HepG2 (cell line): Measurements from ENCODE around the gene REPIN1. TPM values are rescaled to one million over a fixed set of nuclear protein-coding genes. Genes with fewer than 3 reads are reported as not detected.

Experiments used
- ARID5B ChIP-seq: IDR thresholded peaks from 2 replicates; pipeline ENCODE4 v1.4.0; 2020; ENCODE audit warnings: mild to moderate bottlenecking, missing genetic modification reagents
- BRD4 ChIP-seq: sonication (generic); formaldehyde crosslinking; IDR thresholded peaks from 2 replicates; pipeline ENCODE4 v1.4.0; 2020; ENCODE audit warnings: missing genetic modification reagents
- CBX2 ChIP-seq, 2 experiments: fragments of 200-600 bp in 1 of 2; sonication (generic); formaldehyde crosslinking in 1 of 2; IDR thresholded peaks; 2 replicates each; pipeline versions ENCODE4 v1.7.0 to v1.8.1; 2018 to 2022; ENCODE audit warnings: low read depth in 2 of 2, low read length in 1 of 2, mild to moderate bottlenecking in 1 of 2, missing genetic modification reagents in 1 of 2
- E2F1 ChIP-seq: sonication (generic); formaldehyde crosslinking; IDR thresholded peaks from 2 replicates; pipeline ENCODE4 v1.5.0; 2020; ENCODE audit warnings: missing genetic modification reagents
- ETV6 ChIP-seq: sonication (generic); formaldehyde crosslinking; conservative IDR thresholded peaks from 2 replicates; pipeline ENCODE4 v1.4.0; 2020; ENCODE audit warnings: missing genetic modification reagents
- FIP1L1 ChIP-seq: fragments of 200-400 bp; formaldehyde crosslinking; IDR thresholded peaks from 2 replicates; pipeline ENCODE4 v1.6.1; 2018; ENCODE audit warnings: low read depth, mild to moderate bottlenecking, low read length, moderate library complexity, borderline replicate concordance; ENCODE audit not compliant: insufficient read depth
- FOXC1 ChIP-seq: sonication (generic); formaldehyde crosslinking; IDR thresholded peaks from 2 replicates; pipeline ENCODE4 v1.8.0; 2022; ENCODE audit warnings: mild to moderate bottlenecking, missing genetic modification reagents, borderline replicate concordance
- FOXK2 ChIP-seq: fragments of 450-650 bp; IDR thresholded peaks from 2 replicates; pipeline ENCODE4 v1.6.1; 2016
- IKZF1 ChIP-seq: fragments of 450-650 bp; IDR thresholded peaks from 2 replicates; pipeline ENCODE4 v1.7.1; 2016
- KDM6A ChIP-seq: IDR thresholded peaks from 2 replicates; pipeline ENCODE4 v1.6.1; 2016; ENCODE audit warnings: low read depth
- MTA3 ChIP-seq: sonication (generic); formaldehyde crosslinking; IDR thresholded peaks from 2 replicates; pipeline ENCODE4 v1.4.0; 2020; ENCODE audit warnings: missing genetic modification reagents
- PCBP1 ChIP-seq: fragments of 200-400 bp; formaldehyde crosslinking; IDR thresholded peaks from 2 replicates; pipeline ENCODE4 v1.6.1; 2017; ENCODE audit warnings: mild to moderate bottlenecking, low read depth, low read length, borderline replicate concordance
- PITX1 ChIP-seq: sonication (generic); formaldehyde crosslinking; IDR thresholded peaks from 2 replicates; pipeline ENCODE4 v1.5.1; 2020; ENCODE audit warnings: mild to moderate bottlenecking, missing genetic modification reagents
- PRMT3 ChIP-seq: sonication (generic); formaldehyde crosslinking; IDR thresholded peaks from 2 replicates; pipeline ENCODE4 v1.8.1; 2022; ENCODE audit warnings: low read depth, mild to moderate bottlenecking, moderate library complexity, missing genetic modification reagents, borderline replicate concordance
- SAFB2 ChIP-seq: sonication (generic); formaldehyde crosslinking; IDR thresholded peaks from 2 replicates; pipeline ENCODE4 v1.5.1; 2020; ENCODE audit warnings: missing genetic modification reagents, low read depth, mild to moderate bottlenecking, borderline replicate concordance
- YY1 ChIP-seq: IDR thresholded peaks from 2 replicates; pipeline ENCODE4 v1.6.1; 2011; ENCODE audit warnings: low read length, low read depth, moderate library complexity, mild to moderate bottlenecking; ENCODE audit not compliant: insufficient read depth, insufficient replicate concordance
- ZBTB21 ChIP-seq: sonication (generic); formaldehyde crosslinking; IDR thresholded peaks from 2 replicates; pipeline ENCODE4 v1.4.0; 2020; ENCODE audit warnings: missing genetic modification reagents
- ZKSCAN5 ChIP-seq: sonication (generic); formaldehyde crosslinking; IDR thresholded peaks from 2 replicates; pipeline ENCODE4 v1.5.1; 2020; ENCODE audit warnings: mild to moderate bottlenecking, missing genetic modification reagents
- ZNF44 ChIP-seq: sonication (generic); formaldehyde crosslinking; IDR thresholded peaks from 2 replicates; pipeline ENCODE4 v1.5.1; 2020; ENCODE audit warnings: mild to moderate bottlenecking, missing genetic modification reagents
- ZNF564 ChIP-seq: sonication (generic); formaldehyde crosslinking; IDR thresholded peaks from 2 replicates; pipeline ENCODE4 v1.8.1; 2023; ENCODE audit warnings: mild to moderate bottlenecking, missing genetic modification reagents
- ZNF570 ChIP-seq: sonication (generic); formaldehyde crosslinking; IDR thresholded peaks from 2 replicates; pipeline ENCODE4 v1.4.0; 2020; ENCODE audit warnings: mild to moderate bottlenecking, missing genetic modification reagents, borderline replicate concordance
- ZNF720 ChIP-seq: sonication (generic); formaldehyde crosslinking; IDR thresholded peaks from 2 replicates; pipeline ENCODE4 v1.4.0; 2020; ENCODE audit warnings: missing genetic modification reagents
- polyA plus RNA-seq, 8 experiments: library from polyadenylated mRNA; depleted of rRNA in 3 of 8; stranded (reverse) in 7 of 8; unstranded in 1 of 8; fragments of >200 nt; fragmentation: Illumina TruSeq in 4 of 8; extraction: Trizol in 4 of 8; gene quantifications; 2 replicates each; pipeline versions ENCODE4 v1.2.1 to v1.2.3, GENCODE V29; 2011 to 2016; ENCODE audit warnings: low read depth in 4 of 8, missing spikeins in 1 of 8, mixed read lengths in 1 of 8; ENCODE audit not compliant: insufficient read depth in 1 of 8
- total RNA-seq, 5 experiments: library from RNA; depleted of rRNA; stranded (reverse); fragments of >200 nt; fragmentation: Illumina TruSeq; extraction: Trizol; gene quantifications; 2 replicates each; pipeline ENCODE4 v1.2.3, GENCODE V29; 2016; ENCODE audit warnings: low read depth in 1 of 5
- TF ChIP-seq, protein P1 (sequence below): fragments of 450-650 bp; IDR thresholded peaks from 2 replicates; pipeline ENCODE4 v1.6.1; 2017

Gene REPIN1
- total and polyA plus RNA-seq, 2 of the 13 experiments (the other 11 are each of a cell fraction or from before 2014, with no cell fraction given), result 69.9 to 108 TPM

DNA sequence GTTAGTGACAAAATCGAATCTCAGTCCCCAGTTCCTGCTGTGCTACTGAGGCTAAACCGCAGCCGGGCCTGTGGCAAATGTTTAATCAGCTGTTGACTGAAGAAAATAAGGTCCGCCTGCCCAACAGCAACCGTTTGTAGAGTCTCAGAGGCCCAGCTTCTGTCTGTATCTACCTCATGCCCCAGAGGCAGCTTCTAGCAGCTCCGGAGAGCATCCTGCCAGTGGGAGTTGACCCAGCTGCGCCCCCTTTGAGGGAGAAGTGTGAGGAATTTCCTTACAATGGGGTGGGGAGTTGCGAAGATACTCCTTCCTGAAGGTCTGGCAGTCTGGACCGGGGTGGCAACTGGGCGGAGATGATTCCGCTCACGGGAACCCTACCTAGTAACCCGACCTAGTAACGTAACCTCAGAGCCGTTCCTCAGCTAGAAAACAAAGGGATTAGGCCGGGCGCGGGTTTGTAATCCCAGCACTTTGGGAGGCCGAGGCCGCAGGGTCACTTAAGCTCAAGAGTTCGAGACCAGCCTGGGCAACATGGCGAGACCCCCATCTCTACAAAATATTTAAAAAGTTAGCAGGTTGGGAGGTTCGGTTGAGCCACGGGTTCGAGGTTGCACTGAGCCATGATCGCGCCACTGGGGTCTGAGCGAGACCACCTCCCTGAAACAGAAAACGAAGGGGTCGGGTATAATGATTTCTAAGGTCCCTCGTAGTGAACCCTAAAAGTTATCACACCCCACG, 9.7 kb downstream of the REPIN1 start (continued):
- TF ChIP-seq KDM6A (CRISPR knock-in tag), result no peak
- TF ChIP-seq ARID5B (CRISPR knock-in tag), result peak; percentile 13; the same call in 1 of the 2 replicates
- TF ChIP-seq ZKSCAN5 (CRISPR knock-in tag), result no peak
- no peak for TF ChIP-seq ZNF720 (CRISPR knock-in tag)
- TF ChIP-seq ZBTB21 (CRISPR knock-in tag), result no peak
- no peak for TF ChIP-seq PRMT3 (CRISPR knock-in tag)
- TF ChIP-seq ZNF570 (CRISPR knock-in tag), result no peak
- peak; percentile 30 for TF ChIP-seq ZNF564 (CRISPR knock-in tag)
- TF ChIP-seq E2F1 (CRISPR knock-in tag), result no peak
- TF ChIP-seq ZNF44 (CRISPR knock-in tag), result 0 out of 2 replicates have a peak, but pooled peaks have one; percentile 67
- TF ChIP-seq YY1, result no peak
- no peak for TF ChIP-seq CBX2 (IDR thresholded peaks at IDR 0.05; ENCODE audit: low read depth, low read length)
- no peak for TF ChIP-seq CBX2 (CRISPR knock-in tag; IDR thresholded peaks at IDR 0.05; ENCODE audit: low read depth)
- no peak for TF ChIP-seq PCBP1
- no peak for TF ChIP-seq MTA3 (CRISPR knock-in tag)
- peak; percentile 13; the same call in 1 of the 2 replicates for TF ChIP-seq SAFB2 (CRISPR knock-in tag)
- no peak for TF ChIP-seq FOXK2
- TF ChIP-seq, protein P1, sequence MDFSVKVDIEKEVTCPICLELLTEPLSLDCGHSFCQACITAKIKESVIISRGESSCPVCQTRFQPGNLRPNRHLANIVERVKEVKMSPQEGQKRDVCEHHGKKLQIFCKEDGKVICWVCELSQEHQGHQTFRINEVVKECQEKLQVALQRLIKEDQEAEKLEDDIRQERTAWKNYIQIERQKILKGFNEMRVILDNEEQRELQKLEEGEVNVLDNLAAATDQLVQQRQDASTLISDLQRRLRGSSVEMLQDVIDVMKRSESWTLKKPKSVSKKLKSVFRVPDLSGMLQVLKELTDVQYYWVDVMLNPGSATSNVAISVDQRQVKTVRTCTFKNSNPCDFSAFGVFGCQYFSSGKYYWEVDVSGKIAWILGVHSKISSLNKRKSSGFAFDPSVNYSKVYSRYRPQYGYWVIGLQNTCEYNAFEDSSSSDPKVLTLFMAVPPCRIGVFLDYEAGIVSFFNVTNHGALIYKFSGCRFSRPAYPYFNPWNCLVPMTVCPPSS, result no peak
- 0 out of 2 replicates have a peak, but pooled peaks have one; percentile 61 for TF ChIP-seq PITX1 (CRISPR knock-in tag)
- TF ChIP-seq IKZF1, result no peak
- no peak for TF ChIP-seq FIP1L1
- no peak for TF ChIP-seq BRD4 (CRISPR knock-in tag)
- no peak; the same call in 1 of the 2 replicates for TF ChIP-seq FOXC1
- no peak for TF ChIP-seq ETV6 (CRISPR knock-in tag)
